ENCODE data around the gene FBXO47. TPM values are rescaled to one million over a fixed set of nuclear protein-coding genes. Genes with fewer than 3 reads are reported as not detected.
A peak's percentile ranks its signal among the peaks of the same experiment; 100 is the strongest.

FBXO47 gene
- not detected in 2 replicates for total RNA-seq (2022)
- Bru-seq, nascent RNA = percentile 9 among the genes with signal in this experiment
- percentile 3 among the genes with signal in this experiment for BruChase-seq, experiment 1, labeled RNA remaining after a 6-hour chase
- BruChase-seq, experiment 2, labeled RNA remaining after a 2-hour chase = percentile 2 among the genes with signal in this experiment
- long read RNA-seq, partial matches to known transcripts = 0 of 1 reads
- long read RNA-seq, other reads (novel, unspliced or antisense) = 1 of 1 reads

GRCh38 chr17:38967290-38967738 lies at the start of gene FBXO47:
FBXO47 (minus strand) TSS chr17:38967403; CDS start chr17:38963025, 4,378 bp downstream.
- Mint-ChIP-seq H3K27me3 (ENCODE audit: unreplicated experiment) (peaks cover 27% of the 10 kb centered on the region), H3K9me3 (ENCODE audit: low read depth, unreplicated experiment) (no peaks in the 10 kb centered on the region), H3K36me3 (ENCODE audit: insufficient read depth, unreplicated experiment) (no peaks in the 10 kb centered on the region), H3K27ac (ENCODE audit: unreplicated experiment) (no peak within 1 kb of the TSS), H3K4me1 (ENCODE audit: low read depth, unreplicated experiment) (no peaks in the 10 kb centered on the region), H3K4me3 (ENCODE audit: low read depth, unreplicated experiment) (no peak within 1 kb of the TSS)
- no TSS peak for BruUV-seq (replicated peaks)
- TF ChIP-seq CTCF (IDR thresholded peaks at IDR 0.05; ENCODE audit: unreplicated experiment) = no peak
- intact Hi-C loops (cut with micrococcal nuclease; ENCODE audit: unreplicated experiment) = no loop called here
- CTCF ChIA-PET = interaction anchor here (0.7 to 1.8 kb wide), 3 partner anchors 11 to 503 kb away, joined by 3 to 4 read pairs (median 4); no protein-coding TSS in a partner anchor
- peak; percentile 54 for DNase-seq

- CTCF ChIA-PET = interaction anchor here (0.8 to 3.1 kb wide), 5 partner anchors 13 to 34 kb away, joined by 3 to 17 read pairs (median 3); no protein-coding TSS in a partner anchor
- Mint-ChIP-seq H3K4me1 (ENCODE audit: low read depth, unreplicated experiment) (peaks cover 26% of the 10 kb centered on the region), H3K27ac (ENCODE audit: unreplicated experiment) (no peak overlapping the region), H3K4me3 (ENCODE audit: low read depth, unreplicated experiment) (no peak overlapping the region), H3K9me3 (ENCODE audit: low read depth, unreplicated experiment) (no peaks in the 10 kb centered on the region), H3K36me3 (ENCODE audit: insufficient read depth, unreplicated experiment) (peaks cover 5% of the 10 kb centered on the region), H3K27me3 (ENCODE audit: unreplicated experiment) (peaks cover 10% of the 10 kb centered on the region)
- no peak for TF ChIP-seq CTCF (IDR thresholded peaks at IDR 0.05; ENCODE audit: unreplicated experiment)
- intact Hi-C loops (cut with micrococcal nuclease; ENCODE audit: unreplicated experiment) = no loop called here
- no peak for DNase-seq
- BruUV-seq (replicated peaks) = no TSS peak
These were observed 49.3 kb upstream of the FBXO47 start for GRCh38 chr17:39016193-39017153.

- Mint-ChIP-seq H3K4me3 (ENCODE audit: low read depth, unreplicated experiment) (no peak overlapping the region), H3K27me3 (ENCODE audit: unreplicated experiment) (peaks cover 6% of the 10 kb centered on the region)
- intact Hi-C loops (cut with micrococcal nuclease; ENCODE audit: unreplicated experiment) = no loop called here
These were observed 48.3 kb upstream of the FBXO47 start for GRCh38 chr17:39015546-39015935.

More at GRCh38 chr17:39015546-39015935, 48.3 kb upstream of the FBXO47 start:
- no peak overlapping the region for H3K27ac Mint-ChIP-seq (ENCODE audit: unreplicated experiment)
- H3K9me3 Mint-ChIP-seq (ENCODE audit: low read depth, unreplicated experiment) = no peaks in the 10 kb centered on the region
- CTCF ChIA-PET = interaction anchor here (1.3 to 3.1 kb wide), 2 partner anchors 20 to 33 kb away, joined by 3 to 17 read pairs; no protein-coding TSS in a partner anchor
- BruUV-seq (replicated peaks) = no TSS peak
- peaks cover 5% of the 10 kb centered on the region for H3K36me3 Mint-ChIP-seq (ENCODE audit: insufficient read depth, unreplicated experiment)
- peaks cover 26% of the 10 kb centered on the region for H3K4me1 Mint-ChIP-seq (ENCODE audit: low read depth, unreplicated experiment)
- no peak for DNase-seq
- TF ChIP-seq CTCF (IDR thresholded peaks at IDR 0.05; ENCODE audit: unreplicated experiment) = no peak
